HL-60 (cell line): ENCODE measurements around the gene RAB8A.

Source experiments
- DNase-seq, 2 experiments: peaks; one replicate each; pipeline ENCODE4 v3.0.0-alpha.2; 2010 to 2020; ENCODE audit warnings: low read depth in 1 of 2, low spot score in 1 of 2
- H3K27ac ChIP-seq: fragments of 250-450 bp; sonication (Bioruptor Pico); replicated peaks from 2 replicates; pipeline ENCODE4 v1.5.1; 2020; ENCODE audit warnings: mild to moderate bottlenecking, moderate library complexity
- H3K27me3 ChIP-seq: fragments of 250-450 bp; sonication (Bioruptor Pico); 2 replicates; pipeline ENCODE4 v1.5.1; 2021; ENCODE audit warnings: mild to moderate bottlenecking, moderate library complexity; ENCODE audit not compliant: insufficient read depth, poor library complexity, severe bottlenecking
- H3K4me3 ChIP-seq: replicated peaks from 2 replicates; pipeline ENCODE4 v1.5.1; 2011; ENCODE audit warnings: mild to moderate bottlenecking, control low read depth, low read length; ENCODE audit not compliant: insufficient read depth
- GABPA ChIP-seq: IDR thresholded peaks from 2 replicates; pipeline ENCODE4 v1.6.1; 2012; ENCODE audit warnings: low read depth
- POLR2AphosphoS5 ChIP-seq: IDR thresholded peaks from 2 replicates; pipeline ENCODE4 v1.6.1; 2012; ENCODE audit warnings: low read depth
- REST ChIP-seq: IDR thresholded peaks from 2 replicates; pipeline ENCODE4 v1.6.1; 2012; ENCODE audit warnings: low read depth; ENCODE audit not compliant: insufficient replicate concordance
- SPI1 ChIP-seq: IDR thresholded peaks from 2 replicates; pipeline ENCODE4 v1.6.1; 2012; ENCODE audit warnings: low read depth, mild to moderate bottlenecking, borderline replicate concordance
- TF ChIP-seq, protein P1 (sequence below): IDR thresholded peaks from one replicate; pipeline ENCODE4 v1.5.1; 2011; ENCODE audit warnings: low read length, control low read depth, inconsistent platforms; ENCODE audit not compliant: insufficient read depth

The RAB8A gene

DNA sequence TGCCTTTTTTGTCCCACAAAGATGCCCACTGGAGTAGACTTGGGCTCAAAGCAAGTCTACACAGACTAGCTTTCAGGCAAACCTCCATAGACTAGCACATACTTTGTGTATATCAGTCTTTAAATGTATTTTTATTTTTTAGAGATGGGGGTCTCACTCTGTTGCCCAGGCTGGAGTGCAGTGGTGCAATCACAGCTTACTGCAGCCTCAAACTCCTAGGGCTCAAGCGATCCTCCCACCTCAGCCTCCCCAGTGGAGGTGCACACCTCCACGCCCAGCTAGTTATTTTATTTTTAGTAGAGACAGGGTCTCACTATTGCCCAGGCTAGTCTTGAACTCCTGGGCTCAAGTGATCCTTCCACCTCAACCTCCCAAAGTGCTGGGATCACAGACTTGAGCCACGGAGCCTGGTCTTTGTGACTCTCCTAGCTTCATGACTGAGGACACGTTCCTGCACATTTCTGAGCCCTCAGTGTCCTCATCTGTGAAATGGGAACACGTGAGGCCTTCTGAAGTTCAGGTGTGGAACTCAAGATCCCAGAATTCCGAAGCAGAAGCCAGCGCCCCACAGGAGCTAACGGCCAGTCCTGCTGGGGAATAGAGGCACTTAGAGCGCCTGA, 40.5 kb upstream of the RAB8A start:
- no peak for TF ChIP-seq GABPA
- no peak for TF ChIP-seq POLR2AphosphoS5
- TF ChIP-seq REST: no peak
- TF ChIP-seq, protein P1, sequence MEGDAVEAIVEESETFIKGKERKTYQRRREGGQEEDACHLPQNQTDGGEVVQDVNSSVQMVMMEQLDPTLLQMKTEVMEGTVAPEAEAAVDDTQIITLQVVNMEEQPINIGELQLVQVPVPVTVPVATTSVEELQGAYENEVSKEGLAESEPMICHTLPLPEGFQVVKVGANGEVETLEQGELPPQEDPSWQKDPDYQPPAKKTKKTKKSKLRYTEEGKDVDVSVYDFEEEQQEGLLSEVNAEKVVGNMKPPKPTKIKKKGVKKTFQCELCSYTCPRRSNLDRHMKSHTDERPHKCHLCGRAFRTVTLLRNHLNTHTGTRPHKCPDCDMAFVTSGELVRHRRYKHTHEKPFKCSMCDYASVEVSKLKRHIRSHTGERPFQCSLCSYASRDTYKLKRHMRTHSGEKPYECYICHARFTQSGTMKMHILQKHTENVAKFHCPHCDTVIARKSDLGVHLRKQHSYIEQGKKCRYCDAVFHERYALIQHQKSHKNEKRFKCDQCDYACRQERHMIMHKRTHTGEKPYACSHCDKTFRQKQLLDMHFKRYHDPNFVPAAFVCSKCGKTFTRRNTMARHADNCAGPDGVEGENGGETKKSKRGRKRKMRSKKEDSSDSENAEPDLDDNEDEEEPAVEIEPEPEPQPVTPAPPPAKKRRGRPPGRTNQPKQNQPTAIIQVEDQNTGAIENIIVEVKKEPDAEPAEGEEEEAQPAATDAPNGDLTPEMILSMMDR: no peak
- TF ChIP-seq SPI1: no peak
- DNase-seq: no peak
- Histone ChIP-seq H3K27ac (peak overlapping the region; percentile 84), H3K4me3 (no peak overlapping the region), H3K27me3 (no peaks in the 10 kb centered on the region)

GRCh38 chr19:16073481-16073880, 38.2 kb upstream of the RAB8A start:
- DNase-seq: no peak
- Histone ChIP-seq H3K27me3 (no peaks in the 10 kb centered on the region), H3K27ac (no peak overlapping the region), H3K4me3 (no peak overlapping the region)
- TF ChIP-seq POLR2AphosphoS5: no peak
- TF ChIP-seq GABPA: no peak
- TF ChIP-seq SPI1: no peak
- TF ChIP-seq, protein P1: no peak
- no peak for TF ChIP-seq REST

- Histone ChIP-seq H3K4me3 (no peak overlapping the region), H3K27ac (no peak overlapping the region), H3K27me3 (no peaks in the 10 kb centered on the region)
- peak in 1 of 2 experiments; percentile 39 for DNase-seq
- TF ChIP-seq, protein P1: no peak
- no peak for TF ChIP-seq GABPA
- TF ChIP-seq POLR2AphosphoS5: no peak
- no peak for TF ChIP-seq REST
- no peak for TF ChIP-seq SPI1
Observed at GRCh38 chr19:16073988-16074387, 37.7 kb upstream of the RAB8A start.
